ENCODE measurements around the gene YWHAQ.

The YWHAQ gene

GRCh38 chr2:9640403-9641104 is 9.8 kb upstream of the YWHAQ start:
- H3K23ac ChIP-seq (ENCODE audit: low read length), result no peak overlapping the region
- no peak overlapping the region for H3K4me2 ChIP-seq (ENCODE audit: low read length)
- WGBS (ENCODE audit: extremely low coverage, insufficient coverage, low lambda C conversion rate), result no CpG with 5 or more reads among the region's 14 CpGs
- H3K4me1 ChIP-seq (ENCODE audit: control insufficient read depth, low read depth, low read length), result no peaks in the 10 kb centered on the region
- no peak for DNase-seq
- H3K9ac ChIP-seq (ENCODE audit: low read length), result no peak overlapping the region
- H3K18ac ChIP-seq (ENCODE audit: low read length), result no peak overlapping the region
- no peak overlapping the region for H2BK120ac ChIP-seq (ENCODE audit: low read depth, low read length)
- H2BK15ac ChIP-seq (replicated peaks; ENCODE audit: low read depth), result no peak overlapping the region
- no peak overlapping the region for H3K4ac ChIP-seq (ENCODE audit: low read depth, low read length)
- no peak overlapping the region for H3K4me3 ChIP-seq (ENCODE audit: low read length)
- H4K8ac ChIP-seq (ENCODE audit: low read depth, low read length), result no peak overlapping the region
- no peak overlapping the region for H3K56ac ChIP-seq (ENCODE audit: low read length)
- no peaks in the 10 kb centered on the region for H3K79me2 ChIP-seq (ENCODE audit: control insufficient read depth, insufficient read depth, low read length)
- no peaks in the 10 kb centered on the region for H3K79me1 ChIP-seq (ENCODE audit: low read length)
- H2BK5ac ChIP-seq (ENCODE audit: low read length), result no peak overlapping the region
- H3K27me3 ChIP-seq (ENCODE audit: insufficient read depth, low read length, poor library complexity), result no peaks in the 10 kb centered on the region
- H3K36me3 ChIP-seq (ENCODE audit: control insufficient read depth, insufficient read depth, low read length), result no peaks in the 10 kb centered on the region
- H3K27ac ChIP-seq (ENCODE audit: low read depth, low read length), result no peak overlapping the region
- H4K5ac ChIP-seq (ENCODE audit: low read length), result no peak overlapping the region
- no peak overlapping the region for H2AK5ac ChIP-seq (ENCODE audit: low read length)

DNA sequence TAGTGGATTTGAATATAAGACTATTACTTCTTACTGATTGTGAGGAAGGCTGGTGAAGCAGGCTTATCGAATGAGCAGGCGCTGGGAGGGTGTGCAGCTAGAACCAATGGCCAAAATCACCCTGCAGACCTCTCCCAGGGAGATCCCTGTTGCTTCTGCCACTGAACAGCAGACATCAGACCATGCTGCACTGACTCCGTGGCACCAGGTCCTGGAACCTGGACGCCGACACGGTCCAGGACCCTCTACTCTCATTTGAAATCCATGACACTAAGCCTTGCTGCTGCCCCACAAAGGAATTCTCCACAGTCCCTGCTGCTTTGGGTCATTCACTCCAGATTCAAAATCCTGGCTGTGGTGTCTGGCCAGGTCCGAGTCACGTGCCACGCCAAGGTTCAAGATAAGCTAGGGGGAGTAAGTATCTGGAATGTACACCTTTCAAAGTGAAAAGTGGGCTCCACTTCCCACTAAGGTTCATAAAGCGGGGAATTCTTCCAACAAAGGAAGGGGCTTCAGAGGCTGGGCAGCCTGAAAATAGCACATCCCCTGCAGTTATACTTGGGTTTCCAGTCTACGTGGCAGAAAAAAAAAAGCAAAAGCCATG is 9.0 kb upstream of the YWHAQ start:
- no peak overlapping the region for H3K9ac ChIP-seq (ENCODE audit: low read length)
- no peak overlapping the region for H2AK5ac ChIP-seq (ENCODE audit: low read length)
- no peaks in the 10 kb centered on the region for H3K36me3 ChIP-seq (ENCODE audit: control insufficient read depth, insufficient read depth, low read length)
- no peaks in the 10 kb centered on the region for H3K79me2 ChIP-seq (ENCODE audit: control insufficient read depth, insufficient read depth, low read length)
- H3K56ac ChIP-seq (ENCODE audit: low read length), result no peak overlapping the region
- H4K5ac ChIP-seq (ENCODE audit: low read length), result no peak overlapping the region
- no peaks in the 10 kb centered on the region for H3K27me3 ChIP-seq (ENCODE audit: insufficient read depth, low read length, poor library complexity)
- no peak overlapping the region for H3K27ac ChIP-seq (ENCODE audit: low read depth, low read length)
- H2BK15ac ChIP-seq (replicated peaks; ENCODE audit: low read depth), result no peak overlapping the region
- no peak overlapping the region for H3K4me2 ChIP-seq (ENCODE audit: low read length)
- H4K8ac ChIP-seq (ENCODE audit: low read depth, low read length), result no peak overlapping the region
- no peak overlapping the region for H3K4ac ChIP-seq (ENCODE audit: low read depth, low read length)
- H2BK120ac ChIP-seq (ENCODE audit: low read depth, low read length), result no peak overlapping the region
- no peak overlapping the region for H3K4me3 ChIP-seq (ENCODE audit: low read length)
- no CpG with 5 or more reads among the region's 11 CpGs for WGBS (ENCODE audit: extremely low coverage, insufficient coverage, low lambda C conversion rate)
- no peaks in the 10 kb centered on the region for H3K79me1 ChIP-seq (ENCODE audit: low read length)
- no peak for DNase-seq
- H3K18ac ChIP-seq (ENCODE audit: low read length), result no peak overlapping the region
- no peaks in the 10 kb centered on the region for H3K4me1 ChIP-seq (ENCODE audit: control insufficient read depth, low read depth, low read length)
- no peak overlapping the region for H2BK5ac ChIP-seq (ENCODE audit: low read length)
- H3K23ac ChIP-seq (ENCODE audit: low read length), result no peak overlapping the region

GRCh38 chr2:9639000-9639602 is 8.3 kb upstream of the YWHAQ start:
- Histone ChIP-seq H3K4me1 (ENCODE audit: control insufficient read depth, low read depth, low read length) (no peaks in the 10 kb centered on the region), H4K5ac (ENCODE audit: low read length) (no peak overlapping the region), H3K4me3 (ENCODE audit: low read length) (no peak overlapping the region), H3K79me2 (ENCODE audit: control insufficient read depth, insufficient read depth, low read length) (no peaks in the 10 kb centered on the region), H3K36me3 (ENCODE audit: control insufficient read depth, insufficient read depth, low read length) (no peaks in the 10 kb centered on the region), H4K8ac (ENCODE audit: low read depth, low read length) (no peak overlapping the region), H3K56ac (ENCODE audit: low read length) (no peak overlapping the region), H3K27ac (ENCODE audit: low read depth, low read length) (no peak overlapping the region), H2BK15ac (replicated peaks; ENCODE audit: low read depth) (no peak overlapping the region), H3K9ac (ENCODE audit: low read length) (no peak overlapping the region), H3K27me3 (ENCODE audit: insufficient read depth, low read length, poor library complexity) (no peaks in the 10 kb centered on the region), H2BK5ac (ENCODE audit: low read length) (no peak overlapping the region), H2BK120ac (ENCODE audit: low read depth, low read length) (no peak overlapping the region), H3K23ac (ENCODE audit: low read length) (no peak overlapping the region), H3K4me2 (ENCODE audit: low read length) (no peak overlapping the region), H3K79me1 (ENCODE audit: low read length) (no peaks in the 10 kb centered on the region), H2AK5ac (ENCODE audit: low read length) (no peak overlapping the region), H3K18ac (ENCODE audit: low read length) (no peak overlapping the region), H3K4ac (ENCODE audit: low read depth, low read length) (no peak overlapping the region)
- no CpG with 5 or more reads among the region's 6 CpGs for WGBS (ENCODE audit: extremely low coverage, insufficient coverage, low lambda C conversion rate)
- no peak for DNase-seq

- Histone ChIP-seq H3K4me2 (ENCODE audit: low read length) (no peak overlapping the region), H2AK5ac (ENCODE audit: low read length) (no peak overlapping the region), H3K4ac (ENCODE audit: low read depth, low read length) (no peak overlapping the region), H2BK5ac (ENCODE audit: low read length) (no peak overlapping the region), H3K4me3 (ENCODE audit: low read length) (no peak overlapping the region), H3K9ac (ENCODE audit: low read length) (no peak overlapping the region), H3K79me1 (ENCODE audit: low read length) (no peaks in the 10 kb centered on the region), H3K23ac (ENCODE audit: low read length) (no peak overlapping the region), H2BK120ac (ENCODE audit: low read depth, low read length) (no peak overlapping the region), H4K5ac (ENCODE audit: low read length) (no peak overlapping the region), H3K18ac (ENCODE audit: low read length) (no peak overlapping the region), H3K36me3 (ENCODE audit: control insufficient read depth, insufficient read depth, low read length) (no peaks in the 10 kb centered on the region), H4K8ac (ENCODE audit: low read depth, low read length) (no peak overlapping the region), H3K27ac (ENCODE audit: low read depth, low read length) (no peak overlapping the region), H3K27me3 (ENCODE audit: insufficient read depth, low read length, poor library complexity) (no peaks in the 10 kb centered on the region), H3K4me1 (ENCODE audit: control insufficient read depth, low read depth, low read length) (no peaks in the 10 kb centered on the region), H3K56ac (ENCODE audit: low read length) (no peak overlapping the region), H3K79me2 (ENCODE audit: control insufficient read depth, insufficient read depth, low read length) (no peaks in the 10 kb centered on the region), H2BK15ac (replicated peaks; ENCODE audit: low read depth) (no peak overlapping the region)
- no peak for DNase-seq
- WGBS (ENCODE audit: extremely low coverage, insufficient coverage, low lambda C conversion rate), result no CpG with 5 or more reads among the region's 4 CpGs
Measured at GRCh38 chr2:9638532-9638931, 7.7 kb upstream of the YWHAQ start.

DNA sequence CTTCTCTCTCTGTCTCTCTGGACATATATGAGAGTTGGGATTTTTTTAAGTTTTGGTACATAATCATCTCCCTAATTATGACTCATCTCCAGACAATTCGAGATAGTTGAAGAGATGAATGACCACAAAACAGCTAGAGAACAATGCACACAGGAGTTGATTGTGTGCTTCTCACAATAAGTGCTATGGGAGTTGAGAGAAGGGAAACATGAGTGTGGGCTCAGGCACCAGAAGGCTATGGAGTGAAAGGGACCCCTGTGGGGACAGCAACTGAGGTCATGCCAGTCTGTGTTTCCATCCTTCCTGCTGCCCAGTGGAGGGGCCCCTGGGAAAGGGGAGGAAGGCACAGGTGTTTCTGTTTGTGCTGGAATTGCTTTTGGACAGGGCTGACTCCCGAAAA is 6.5 kb upstream of the YWHAQ start:
- H3K36me3 ChIP-seq (ENCODE audit: control insufficient read depth, insufficient read depth, low read length), result no peaks in the 10 kb centered on the region

More for the DNA sequence above, 6.5 kb upstream of the YWHAQ start:
- Histone ChIP-seq H2BK5ac (ENCODE audit: low read length) (no peak overlapping the region), H3K27ac (ENCODE audit: low read depth, low read length) (no peak overlapping the region), H2BK120ac (ENCODE audit: low read depth, low read length) (no peak overlapping the region), H2BK15ac (replicated peaks; ENCODE audit: low read depth) (no peak overlapping the region), H3K27me3 (ENCODE audit: insufficient read depth, low read length, poor library complexity) (no peaks in the 10 kb centered on the region), H3K4me2 (ENCODE audit: low read length) (no peak overlapping the region), H4K5ac (ENCODE audit: low read length) (no peak overlapping the region), H3K9ac (ENCODE audit: low read length) (no peak overlapping the region), H3K23ac (ENCODE audit: low read length) (no peak overlapping the region), H3K18ac (ENCODE audit: low read length) (no peak overlapping the region), H3K56ac (ENCODE audit: low read length) (no peak overlapping the region), H3K79me1 (ENCODE audit: low read length) (no peaks in the 10 kb centered on the region), H4K8ac (ENCODE audit: low read depth, low read length) (no peak overlapping the region), H2AK5ac (ENCODE audit: low read length) (no peak overlapping the region), H3K79me2 (ENCODE audit: control insufficient read depth, insufficient read depth, low read length) (no peaks in the 10 kb centered on the region), H3K4ac (ENCODE audit: low read depth, low read length) (no peak overlapping the region), H3K4me3 (ENCODE audit: low read length) (no peak overlapping the region), H3K4me1 (ENCODE audit: control insufficient read depth, low read depth, low read length) (no peaks in the 10 kb centered on the region)
- DNase-seq, result peak; percentile 43
- no CpG with 5 or more reads among the region's 2 CpGs for WGBS (ENCODE audit: extremely low coverage, insufficient coverage, low lambda C conversion rate)

All from mesendoderm (in vitro differentiated cells).